HCT116 (cell line): ENCODE results near the gene PHPT1. TPM values are rescaled to one million over a fixed set of nuclear protein-coding genes. Genes with fewer than 3 reads are reported as not detected.
A peak's percentile ranks its signal among the peaks of the same experiment; 100 is the strongest.

Source experiments
- ATAC-seq: fragments of 200-7000 bp; cut with Tn5 transposase; 2 replicates; pipeline ENCODE4 v1.9.1; 2020; ENCODE audit warnings: mild to moderate bottlenecking, moderate library complexity
- BruUV-seq: library from RNA; stranded (reverse); fragments of 400-500 nt; replicated peaks from 2 replicates; lab custom pipeline; 2021; lab: Mats Ljungman, UMichigan
- CTCF ChIA-PET: fragments of 300-600 bp; sonication (Branson Sonifier 250); formaldehyde crosslinking; loops from one replicate; lab custom pipeline; 2021; ENCODE audit warnings: antibody characterized with exemption; lab: Charles Lee
- POLR2A ChIA-PET: fragments of 300-600, 350-600 bp; sonication (Branson Sonifier 250); formaldehyde crosslinking; loops from one replicate; lab custom pipeline; 2021; ENCODE audit warnings: antibody characterized with exemption; lab: Charles Lee
- RAD21 ChIA-PET, 2 experiments: fragments of 300-600 bp; sonication (Branson Sonifier 250); formaldehyde crosslinking; loops; one replicate each; lab custom pipeline; 2023; ENCODE audit warnings: low total read pairs in 2 of 2; ENCODE audit not compliant: uncharacterized antibody in 2 of 2, unreplicated experiment in 2 of 2, low non-redundant PET in 1 of 2; lab: Charles Lee
- DNase-seq: peaks from one replicate; pipeline ENCODE4 v3.0.0-alpha.2; 2010; ENCODE audit warnings: low read depth, low spot score
- H2AFZ ChIP-seq: fragments of 200-600 bp; shearing (Covaris generic), sonication (generic); 2 replicates; pipeline ENCODE4 v1.6.1; 2017; ENCODE audit warnings: low read depth, mixed run types, mixed read lengths, antibody characterized with exemption, low read length; ENCODE audit not compliant: poor library complexity, severe bottlenecking
- H3K27ac ChIP-seq: 2 replicates; pipeline ENCODE4 v1.5.1; 2012; ENCODE audit warnings: low read depth, low read length
- H3K27me3 ChIP-seq: fragments of 200-600 bp; sonication (generic); 2 replicates; pipeline ENCODE4 v1.6.1; 2016; ENCODE audit warnings: mixed run types, low read length, mixed read lengths; ENCODE audit not compliant: insufficient read depth
- H3K36me3 ChIP-seq, 2 experiments: fragments of 200-500 bp in 1 of 2; fragments of 200-600 bp in 1 of 2; sonication (Bioruptor generic) in 1 of 2; sonication (generic) in 1 of 2; 2 replicates each; pipeline versions ENCODE4 v1.5.1 to v1.6.1; 2014 to 2016; ENCODE audit warnings: low read length in 2 of 2, inconsistent platforms in 1 of 2, mixed read lengths in 1 of 2, mixed run types in 1 of 2; ENCODE audit not compliant: insufficient read depth in 2 of 2, control insufficient read depth in 1 of 2
- H3K4me1 ChIP-seq, 2 experiments: fragments of 200-600 bp in 1 of 2; sonication (generic) in 1 of 2; 2 replicates each; pipeline versions ENCODE4 v1.5.1 to v1.6.1; 2012 to 2017; ENCODE audit warnings: low read length in 2 of 2, inconsistent platforms in 1 of 2, mild to moderate bottlenecking in 1 of 2, mixed read lengths in 1 of 2, mixed run types in 1 of 2, moderate library complexity in 1 of 2; ENCODE audit not compliant: insufficient read depth in 2 of 2, control insufficient read depth in 1 of 2
- H3K4me2 ChIP-seq: fragments of 200-600 bp; sonication (generic); 2 replicates; pipeline ENCODE4 v1.6.1; 2017; ENCODE audit warnings: mixed run types, low read length, mixed read lengths
- H3K4me3 ChIP-seq, 2 experiments: fragments of 200-600 bp in 1 of 2; sonication (generic) in 1 of 2; replicated peaks in 1 of 2; 2 replicates each; pipeline ENCODE4 v1.5.1; 2011 to 2016; ENCODE audit warnings: low read length in 2 of 2, control low read depth in 1 of 2, low read depth in 1 of 2, mild to moderate bottlenecking in 1 of 2, mixed read lengths in 1 of 2, mixed run types in 1 of 2
- H3K79me2 ChIP-seq: fragments of 200-600 bp; sonication (generic); 2 replicates; pipeline ENCODE4 v1.6.1; 2017; ENCODE audit warnings: mild to moderate bottlenecking, mixed run types, low read length, moderate library complexity, mixed read lengths; ENCODE audit not compliant: insufficient read depth
- H3K9ac ChIP-seq: fragments of 200-600 bp; sonication (generic); 2 replicates; pipeline ENCODE4 v1.6.1; 2016; ENCODE audit warnings: low read length, mixed read lengths
- H3K9me2 ChIP-seq: fragments of 200-600 bp; sonication (generic), shearing (Covaris generic); 2 replicates; pipeline ENCODE4 v1.6.1; 2017; ENCODE audit warnings: mixed run types, mild to moderate bottlenecking, moderate library complexity; ENCODE audit not compliant: insufficient read depth
- H3K9me3 ChIP-seq, 2 experiments: fragments of 200-500 bp in 1 of 2; fragments of 200-600 bp in 1 of 2; sonication (Bioruptor generic) in 1 of 2; sonication (generic) in 1 of 2; 2 replicates each; pipeline ENCODE4 v1.6.1; 2014 to 2017; ENCODE audit warnings: low read length in 2 of 2, mixed read lengths in 2 of 2, inconsistent platforms in 1 of 2, low read depth in 1 of 2, mild to moderate bottlenecking in 1 of 2, mixed run types in 1 of 2, moderate library complexity in 1 of 2; ENCODE audit not compliant: control insufficient read depth in 1 of 2, insufficient read depth in 1 of 2
- H4K20me1 ChIP-seq: fragments of 200-600 bp; sonication (generic), shearing (Covaris generic); 2 replicates; pipeline ENCODE4 v1.6.1; 2017; ENCODE audit warnings: mixed run types, mild to moderate bottlenecking, moderate library complexity; ENCODE audit not compliant: insufficient read depth
- ATF3 ChIP-seq: IDR thresholded peaks from 2 replicates; pipeline ENCODE4 v1.6.1; 2012
- CBX3 ChIP-seq: IDR thresholded peaks from 2 replicates; pipeline ENCODE4 v1.6.1; 2012; ENCODE audit warnings: low read depth
- EZH2 ChIP-seq: fragments of 200-600 bp; sonication (generic); IDR thresholded peaks from 2 replicates; pipeline ENCODE4 v1.6.1; 2017; ENCODE audit warnings: antibody characterized with exemption, mixed run types
- EZH2phosphoT487 ChIP-seq: fragments of 200-600 bp; IDR thresholded peaks from 2 replicates; pipeline ENCODE4 v1.6.1; 2018; ENCODE audit warnings: antibody characterized with exemption, borderline replicate concordance
- FOSL1 ChIP-seq: IDR thresholded peaks from 2 replicates; pipeline ENCODE4 v1.6.1; 2012; ENCODE audit warnings: low read depth
- JUND ChIP-seq: IDR thresholded peaks from 2 replicates; pipeline ENCODE4 v1.6.1; 2012
- POLR2AphosphoS5 ChIP-seq: IDR thresholded peaks from 2 replicates; pipeline ENCODE4 v1.6.1; 2011; ENCODE audit warnings: mild to moderate bottlenecking, low read depth, low read length, moderate library complexity
- SRF ChIP-seq: IDR thresholded peaks from 2 replicates; pipeline ENCODE4 v1.6.1; 2012; ENCODE audit warnings: low read depth
- ZBTB33 ChIP-seq: IDR thresholded peaks from 2 replicates; pipeline ENCODE4 v1.6.1; 2011; ENCODE audit warnings: mild to moderate bottlenecking, low read length, moderate library complexity; ENCODE audit not compliant: insufficient replicate concordance; ENCODE audit errors: extremely low read depth
- intact Hi-C: fragments of 100-400 bp; cut with micrococcal nuclease; formaldehyde crosslinking; loops from 2 replicates; pipeline ENCODE4 v1.10.0; 2022
- total RNA-seq: library from RNA; stranded (reverse); gene quantifications from one replicate; pipeline ENCODE4 v1.2.1, GENCODE V29; 2021; ENCODE audit not compliant: unreplicated experiment

PHPT1 gene
- total RNA-seq, 1 experiment from 2014 or later: 148 TPM

- ATAC-seq (no peak), DNase-seq (no peak)
- no peaks in the 10 kb centered on the region for H3K27me3 ChIP-seq
- peaks cover 18 to 37% of the 10 kb centered on the region in 2 experiments for H3K4me1 ChIP-seq
- intact Hi-C loops: loop anchor here (5.0 to 10.0 kb wide), 2 partner anchors 98 to 181 kb away; partner anchors contain the start of genes ABCA2, C8G and FBXW5
- no peak overlapping the region for H3K9ac ChIP-seq
- H2AFZ ChIP-seq: no peak overlapping the region
- ChIA-PET CTCF (interaction anchor here (1.0 to 2.2 kb wide), 3 partner anchors 40 to 183 kb away, joined by 4 to 9 read pairs (median 5); partner anchors contain the start of gene TRAF2), POLR2A (no interaction called here), RAD21 (interaction anchor here in 1 of 2 experiments (1.0 kb wide), 1 partner anchor 189 kb away, joined by 3 read pairs; no protein-coding TSS in a partner anchor)
- no peak overlapping the region for H3K4me2 ChIP-seq
- H3K9me3 ChIP-seq: no peaks in the 10 kb centered on the region
- H3K36me3 ChIP-seq: peaks cover 0 to 14% of the 10 kb centered on the region in 2 experiments; a peak in 1 of 4 replicates
- BruUV-seq: no TSS peak
- TF ChIP-seq EZH2phosphoT487 (no peak), JUND (no peak), EZH2 (no peak), FOSL1 (no peak), ATF3 (no peak), ZBTB33 (no peak), CBX3 (no peak), SRF (no peak), POLR2AphosphoS5 (no peak)
- H3K27ac ChIP-seq: peak overlapping the region; percentile 60; the same call in 1 of the 2 replicates
- no peak overlapping the region for H3K4me3 ChIP-seq
- H3K9me2 ChIP-seq: no peaks in the 10 kb centered on the region
- H3K79me2 ChIP-seq: peaks cover 16% of the 10 kb centered on the region; the same call in 1 of the 2 replicates
- no peaks in the 10 kb centered on the region for H4K20me1 ChIP-seq
Measured at GRCh38 chr9:136846376-136847087, 2.7 kb upstream of the PHPT1 start.
